ENCODE results near the gene GRIN2A. TPM values are rescaled to one million over a fixed set of nuclear protein-coding genes. Genes with fewer than 3 reads are reported as not detected.
A peak's percentile ranks its signal among the peaks of the same experiment; 100 is the strongest.

GRIN2A gene
- total and polyA plus RNA-seq, 5 donors = 2.1 to 7.6 (median 4.5) TPM

DNA sequence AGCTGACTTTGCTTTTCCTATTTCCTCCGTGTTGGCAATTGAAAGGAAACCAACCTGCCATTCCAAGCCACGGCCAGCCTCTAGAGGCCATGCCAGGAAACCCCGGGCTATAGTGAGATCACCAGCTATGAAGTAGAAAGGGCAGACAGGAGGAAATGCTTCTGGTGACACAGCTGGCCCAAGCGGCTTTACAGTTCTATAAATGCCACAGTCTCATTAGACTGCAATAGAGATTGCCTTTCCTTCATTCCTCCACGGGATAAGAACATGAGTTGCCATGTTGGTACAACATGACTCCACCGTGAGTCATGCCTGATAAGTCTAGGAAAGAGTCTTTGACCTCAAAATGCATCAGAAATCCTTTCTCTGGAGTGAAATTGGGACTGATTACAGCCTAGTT, 384.9 kb downstream of the GRIN2A start:
- intact Hi-C loops (cut with DNase I) = no loop called here
- Histone ChIP-seq H3K27ac (ENCODE audit: low read length) (peak overlapping the region; percentile 89), H3K27me3 (ENCODE audit: control insufficient read depth, insufficient read depth) (no peaks in the 10 kb centered on the region), H3K9me3 (ENCODE audit: control insufficient read depth, low read length) (no peaks in the 10 kb centered on the region), H3K4me3 (ENCODE audit: low read length) (peak overlapping the region; percentile 26), H3K4me1 (ENCODE audit: control insufficient read depth, insufficient read depth, low read length) (peaks cover 5% of the 10 kb centered on the region)
- DNase-seq (peak in 2 of 3 donors; percentile 43 to 51), ATAC-seq (peak; percentile 71 to 90)
- 15% methylated on average over 6 of the region's 6 CpGs for WGBS

DNA sequence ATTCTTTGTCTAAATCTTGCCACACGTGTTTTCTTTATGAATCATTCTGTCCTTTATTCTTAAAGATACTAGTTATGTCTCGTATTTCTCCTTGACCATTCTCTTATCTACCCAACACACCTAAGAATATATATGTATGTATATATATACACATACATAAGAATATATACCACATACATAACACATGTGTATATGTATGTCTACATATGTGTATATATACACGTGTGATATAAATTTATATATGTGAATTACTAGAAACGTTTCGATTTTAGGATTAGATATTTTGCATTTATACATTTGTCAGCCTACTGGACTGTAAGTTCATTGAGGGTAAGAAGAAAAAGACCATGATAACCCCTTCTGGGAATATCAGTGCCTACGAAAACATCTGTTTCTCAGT, 388.6 kb downstream of the GRIN2A start:
- Histone ChIP-seq H3K27me3 (ENCODE audit: control insufficient read depth, insufficient read depth) (no peaks in the 10 kb centered on the region), H3K27ac (ENCODE audit: low read length) (no peak overlapping the region), H3K9me3 (ENCODE audit: control insufficient read depth, low read length) (no peaks in the 10 kb centered on the region), H3K4me3 (ENCODE audit: low read length) (no peak overlapping the region), H3K4me1 (ENCODE audit: control insufficient read depth, insufficient read depth, low read length) (peaks cover 5% of the 10 kb centered on the region)
- ATAC-seq (no peak), DNase-seq (no peak)
- WGBS = 83% methylated on average over 6 of the region's 6 CpGs
- intact Hi-C loops (cut with DNase I) = no loop called here

DNA sequence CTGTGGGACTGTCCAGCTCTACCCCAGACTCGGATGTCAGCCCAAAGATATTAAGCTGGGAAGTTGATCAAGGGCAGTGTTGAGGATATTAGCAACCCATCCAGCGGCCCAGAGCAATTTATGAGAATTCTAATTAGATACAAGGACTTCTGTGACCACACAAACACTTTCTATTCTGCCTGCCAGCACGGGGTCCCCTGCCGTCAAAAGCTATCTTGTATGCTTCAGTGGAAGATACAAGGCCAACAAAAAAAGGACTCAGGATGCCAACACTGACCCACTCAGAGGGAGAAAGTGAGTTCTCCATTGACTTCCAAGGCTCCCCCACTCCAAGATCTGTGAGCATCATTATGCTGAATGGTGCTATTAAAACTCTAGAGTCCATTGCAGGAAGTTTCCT, 390.7 kb downstream of the GRIN2A start:
- H3K4me3 ChIP-seq (ENCODE audit: low read length) = no peak overlapping the region
- H3K4me1 ChIP-seq (ENCODE audit: control insufficient read depth, insufficient read depth, low read length) = peaks cover 8% of the 10 kb centered on the region
- intact Hi-C loops (cut with DNase I) = no loop called here
- DNase-seq (no peak), ATAC-seq (no peak)
- H3K27me3 ChIP-seq (ENCODE audit: control insufficient read depth, insufficient read depth) = no peaks in the 10 kb centered on the region
- no peak overlapping the region for H3K27ac ChIP-seq (ENCODE audit: low read length)
- 52% methylated on average over 4 of the region's 4 CpGs for WGBS
- H3K9me3 ChIP-seq (ENCODE audit: control insufficient read depth, low read length) = no peaks in the 10 kb centered on the region

GRCh38 chr16:9790199-9790598, 392.0 kb downstream of the GRIN2A start:
- Histone ChIP-seq H3K27me3 (ENCODE audit: control insufficient read depth, insufficient read depth) (no peaks in the 10 kb centered on the region), H3K9me3 (ENCODE audit: control insufficient read depth, low read length) (no peaks in the 10 kb centered on the region), H3K4me3 (ENCODE audit: low read length) (no peak overlapping the region), H3K27ac (ENCODE audit: low read length) (no peak overlapping the region), H3K4me1 (ENCODE audit: control insufficient read depth, insufficient read depth, low read length) (peaks cover 6% of the 10 kb centered on the region)
- no peak for ATAC-seq
- 83% methylated on average over 2 of the region's 2 CpGs for WGBS
- DNase-seq = no peak
- intact Hi-C loops (cut with DNase I) = no loop called here

GRCh38 chr16:9787717-9788116, 394.5 kb downstream of the GRIN2A start:
- Histone ChIP-seq H3K27me3 (ENCODE audit: control insufficient read depth, insufficient read depth) (no peaks in the 10 kb centered on the region), H3K4me3 (ENCODE audit: low read length) (no peak overlapping the region), H3K4me1 (ENCODE audit: control insufficient read depth, insufficient read depth, low read length) (peaks cover 4% of the 10 kb centered on the region), H3K27ac (ENCODE audit: low read length) (no peak overlapping the region), H3K9me3 (ENCODE audit: control insufficient read depth, low read length) (no peaks in the 10 kb centered on the region)
- 21% methylated on average over 5 of the region's 5 CpGs for WGBS
- ATAC-seq (peak; percentile 65 to 85), DNase-seq (peak in 1 of 3 donors; percentile 13)
- intact Hi-C loops (cut with DNase I) = no loop called here

GRCh38 chr16:9780831-9781230, 401.4 kb downstream of the GRIN2A start:
- H3K27ac ChIP-seq (ENCODE audit: low read length) = no peak overlapping the region
- DNase-seq = no peak
- no peak for ATAC-seq
- no peaks in the 10 kb centered on the region for H3K4me1 ChIP-seq (ENCODE audit: control insufficient read depth, insufficient read depth, low read length)
- no peak overlapping the region for H3K4me3 ChIP-seq (ENCODE audit: low read length)
- intact Hi-C loops (cut with DNase I) = no loop called here
- H3K9me3 ChIP-seq (ENCODE audit: control insufficient read depth, low read length) = no peaks in the 10 kb centered on the region
- no peaks in the 10 kb centered on the region for H3K27me3 ChIP-seq (ENCODE audit: control insufficient read depth, insufficient read depth)
- 54% methylated on average over 4 of the region's 4 CpGs for WGBS

DNA sequence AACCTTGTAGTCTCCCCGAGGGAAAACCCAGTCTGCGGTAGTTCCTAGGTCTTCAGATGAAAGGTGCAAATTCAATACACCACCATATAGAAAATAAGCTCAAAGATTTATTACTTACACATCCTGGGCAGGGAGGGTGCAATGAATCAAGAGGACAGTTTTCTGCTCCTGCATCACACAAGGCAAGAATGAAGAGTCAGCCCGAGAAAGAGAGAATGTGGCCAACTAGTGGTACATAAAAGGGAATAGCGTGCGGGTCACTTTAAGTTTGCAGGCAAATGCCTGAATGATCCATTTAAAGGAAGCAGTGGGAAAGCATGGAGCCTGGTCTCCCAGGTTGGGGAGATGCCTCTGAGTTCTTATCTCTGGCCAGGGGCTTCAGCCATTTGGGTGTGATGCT, 403.4 kb downstream of the GRIN2A start:
- ATAC-seq = no peak

GRCh38 chr16:9775998-9776397, 406.2 kb downstream of the GRIN2A start:
- Histone ChIP-seq H3K27me3 (ENCODE audit: control insufficient read depth, insufficient read depth) (no peaks in the 10 kb centered on the region), H3K9me3 (ENCODE audit: control insufficient read depth, low read length) (no peaks in the 10 kb centered on the region), H3K4me3 (ENCODE audit: low read length) (no peak overlapping the region), H3K27ac (ENCODE audit: low read length) (no peak overlapping the region), H3K4me1 (ENCODE audit: control insufficient read depth, insufficient read depth, low read length) (no peaks in the 10 kb centered on the region)
- ATAC-seq (no peak), DNase-seq (no peak)
- intact Hi-C loops (cut with DNase I) = no loop called here
- WGBS = 64% methylated on average over 5 of the region's 5 CpGs

More for the DNA sequence above, 403.4 kb downstream of the GRIN2A start:
- WGBS = 69% methylated on average over 5 of the region's 5 CpGs
- H3K27me3 ChIP-seq (ENCODE audit: control insufficient read depth, insufficient read depth) = no peaks in the 10 kb centered on the region
- no peak for DNase-seq
- intact Hi-C loops (cut with DNase I) = no loop called here
- H3K9me3 ChIP-seq (ENCODE audit: control insufficient read depth, low read length) = no peaks in the 10 kb centered on the region
- H3K4me3 ChIP-seq (ENCODE audit: low read length) = no peak overlapping the region
- H3K27ac ChIP-seq (ENCODE audit: low read length) = no peak overlapping the region
- no peaks in the 10 kb centered on the region for H3K4me1 ChIP-seq (ENCODE audit: control insufficient read depth, insufficient read depth, low read length)

DNA sequence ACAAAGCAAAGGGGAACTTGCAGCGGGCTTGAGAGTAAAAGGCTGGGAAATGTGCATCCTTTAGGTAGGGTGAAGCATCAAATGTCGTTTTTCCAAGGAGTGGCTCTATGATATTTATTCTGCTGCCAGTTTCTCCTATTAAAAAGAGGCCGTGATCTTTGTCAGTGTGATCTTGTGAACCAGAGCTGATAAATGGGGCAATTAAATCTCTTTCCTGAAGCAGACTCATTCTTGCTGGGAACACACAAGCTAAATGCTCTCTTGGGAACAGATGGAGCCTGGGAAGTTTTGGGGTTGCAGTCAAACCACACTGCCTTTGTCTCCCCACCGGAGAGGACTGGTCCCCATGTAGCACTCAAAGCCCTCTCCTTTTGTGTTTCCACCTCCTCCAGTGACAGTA, 408.9 kb downstream of the GRIN2A start:
- WGBS = 67% methylated on average over 4 of the region's 4 CpGs
- no peaks in the 10 kb centered on the region for H3K4me1 ChIP-seq (ENCODE audit: control insufficient read depth, insufficient read depth, low read length)
- no peak for ATAC-seq
- H3K27ac ChIP-seq (ENCODE audit: low read length) = no peak overlapping the region
- intact Hi-C loops (cut with DNase I) = no loop called here
- H3K9me3 ChIP-seq (ENCODE audit: control insufficient read depth, low read length) = no peaks in the 10 kb centered on the region
- H3K4me3 ChIP-seq (ENCODE audit: low read length) = no peak overlapping the region
- DNase-seq = no peak
- H3K27me3 ChIP-seq (ENCODE audit: control insufficient read depth, insufficient read depth) = no peaks in the 10 kb centered on the region

DNA sequence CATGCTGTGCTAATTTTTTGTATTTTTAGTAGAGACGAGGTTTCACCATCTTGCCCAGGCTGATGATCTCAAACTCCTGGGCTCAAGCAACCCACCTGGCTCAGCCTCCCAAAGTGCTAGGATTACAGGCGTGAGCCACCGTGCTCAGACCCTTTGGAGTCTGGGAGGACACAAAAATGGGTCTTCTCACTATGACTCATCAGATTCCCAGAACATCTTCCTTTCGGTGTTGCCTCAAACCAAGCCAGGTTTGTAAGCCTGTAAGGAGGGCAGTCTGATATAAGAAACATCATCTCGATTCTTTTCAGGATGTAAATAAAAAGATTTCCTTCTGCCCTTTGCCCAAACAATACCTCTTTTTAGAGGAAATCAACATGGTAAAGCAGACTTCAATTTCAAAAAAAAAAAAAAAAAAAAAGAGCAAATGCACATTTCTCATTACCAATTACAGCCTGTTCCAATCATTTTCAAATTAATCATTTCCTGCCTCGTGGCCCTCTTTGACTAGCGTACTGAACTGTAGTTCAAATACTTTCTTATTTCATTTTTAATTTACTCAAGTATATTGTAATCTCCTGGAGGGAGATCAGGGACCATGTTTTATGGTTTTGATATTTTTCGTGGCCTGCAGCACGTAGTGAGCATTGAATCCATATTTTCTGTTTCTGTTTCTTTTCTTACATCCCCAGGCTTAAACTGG, 409.6 kb downstream of the GRIN2A start:
- Histone ChIP-seq H3K4me3 (ENCODE audit: low read length) (no peak overlapping the region), H3K4me1 (ENCODE audit: control insufficient read depth, insufficient read depth, low read length) (no peaks in the 10 kb centered on the region), H3K27me3 (ENCODE audit: control insufficient read depth, insufficient read depth) (no peaks in the 10 kb centered on the region), H3K9me3 (ENCODE audit: control insufficient read depth, low read length) (no peaks in the 10 kb centered on the region), H3K27ac (ENCODE audit: low read length) (no peak overlapping the region)
- 73% methylated on average over 9 of the region's 9 CpGs for WGBS
- ATAC-seq (no peak), DNase-seq (no peak)
- intact Hi-C loops (cut with DNase I) = no loop called here

DNA sequence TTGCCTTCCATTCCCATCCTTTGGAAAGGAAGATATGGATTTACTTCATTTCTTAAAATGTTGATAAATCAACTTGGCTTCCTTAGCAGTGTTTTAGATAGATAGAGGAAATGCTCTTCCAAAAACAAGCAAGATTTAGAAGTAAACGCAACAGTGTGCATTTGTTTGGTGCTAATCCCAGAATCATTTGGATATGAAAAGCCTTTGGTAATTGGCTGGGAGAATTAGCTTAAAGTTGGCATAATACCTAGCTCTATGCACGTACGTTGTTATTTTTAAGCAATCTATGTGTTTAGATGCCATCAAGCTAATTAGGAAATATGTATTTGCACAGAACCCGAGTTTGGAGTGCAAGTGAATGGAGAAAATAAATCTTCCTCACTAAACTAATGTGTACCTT, 415.3 kb downstream of the GRIN2A start:
- Histone ChIP-seq H3K27ac (ENCODE audit: low read length) (no peak overlapping the region), H3K4me3 (ENCODE audit: low read length) (no peak overlapping the region), H3K9me3 (ENCODE audit: control insufficient read depth, low read length) (no peaks in the 10 kb centered on the region), H3K4me1 (ENCODE audit: control insufficient read depth, insufficient read depth, low read length) (peaks cover 2% of the 10 kb centered on the region), H3K27me3 (ENCODE audit: control insufficient read depth, insufficient read depth) (no peaks in the 10 kb centered on the region)
- intact Hi-C loops (cut with DNase I) = no loop called here
- no peak for DNase-seq
- WGBS = 62% methylated on average over 4 of the region's 4 CpGs
- no peak for ATAC-seq

DNA sequence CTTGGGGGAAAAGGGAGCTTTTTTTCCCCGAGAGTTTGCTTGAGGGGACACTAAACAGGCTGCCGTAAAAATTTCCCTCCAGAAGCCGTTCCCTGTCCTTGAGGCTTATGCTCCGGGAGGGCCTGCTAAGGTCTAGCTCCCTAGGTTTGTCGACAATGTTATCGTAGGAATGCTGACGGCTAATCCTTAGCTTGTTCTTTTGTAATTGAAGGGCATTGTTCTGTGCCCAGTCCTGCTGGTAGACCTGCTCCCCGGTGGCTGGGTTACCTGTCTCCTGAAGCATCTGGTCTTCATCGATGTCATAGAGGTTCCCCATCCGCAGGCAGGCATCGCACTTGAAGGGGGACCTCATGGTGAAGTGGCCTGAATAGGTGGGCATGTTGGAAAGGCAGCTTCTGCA, 418.7 kb downstream of the GRIN2A start:
- ATAC-seq = no peak
- Histone ChIP-seq H3K27ac (ENCODE audit: low read length) (no peak overlapping the region), H3K9me3 (ENCODE audit: control insufficient read depth, low read length) (no peaks in the 10 kb centered on the region), H3K4me1 (ENCODE audit: control insufficient read depth, insufficient read depth, low read length) (peaks cover 2% of the 10 kb centered on the region), H3K4me3 (ENCODE audit: low read length) (no peak overlapping the region), H3K27me3 (ENCODE audit: control insufficient read depth, insufficient read depth) (no peaks in the 10 kb centered on the region)
- 90% methylated on average over 11 of the region's 11 CpGs for WGBS
- intact Hi-C loops (cut with DNase I) = no loop called here
- no peak for DNase-seq

Data from right cardiac atrium (tissue), 5 donors.